ENCODE results near the gene MAP3K13.

MAP3K13 gene

GRCh38 chr3:185405243-185405642, 42.3 kb downstream of the MAP3K13 start:
- no peak overlapping the region for H3K9ac ChIP-seq
- no peak overlapping the region for H3K27ac ChIP-seq
- H3K79me2 ChIP-seq (ENCODE audit: insufficient read depth, low read depth) = no peaks in the 10 kb centered on the region
- H3K4me3 ChIP-seq (IDR thresholded peaks at IDR 0.05; ENCODE audit: insufficient read depth, low read depth, low read length) = no peak overlapping the region
- H3K4me2 ChIP-seq = no peak overlapping the region
- H3K4me1 ChIP-seq (ENCODE audit: low read depth, poor library complexity, severe bottlenecking) = peaks cover 23% of the 10 kb centered on the region
- H3K27me3 ChIP-seq (ENCODE audit: insufficient read depth, low read depth) = no peaks in the 10 kb centered on the region
- no peaks in the 10 kb centered on the region for H3K36me3 ChIP-seq (ENCODE audit: insufficient read depth)
- no peaks in the 10 kb centered on the region for H4K20me1 ChIP-seq (ENCODE audit: insufficient read depth)
- no peak for TF ChIP-seq CTCF (conservative IDR thresholded peaks at IDR 0.05; ENCODE audit: low read depth, low read length)
- H2AFZ ChIP-seq (ENCODE audit: low read depth) = no peak overlapping the region

DNA sequence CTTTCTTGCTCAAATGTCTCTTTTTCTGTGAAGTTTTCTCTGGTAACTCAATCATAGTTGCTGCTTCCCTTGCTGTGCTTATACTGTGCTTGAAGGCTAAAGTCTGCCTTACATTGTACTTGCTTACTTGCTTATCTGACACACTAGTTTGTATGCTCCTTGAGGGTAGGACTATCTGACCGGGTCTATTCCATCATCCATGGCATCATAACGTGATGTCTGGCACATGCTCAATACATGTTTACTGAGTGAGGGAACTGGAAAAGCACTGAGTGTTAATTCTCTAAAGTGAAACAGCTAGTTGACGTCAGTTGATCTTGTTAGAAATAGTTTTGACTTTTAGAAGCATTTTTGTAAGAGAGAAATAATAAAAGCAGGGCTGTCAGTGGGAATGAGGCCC, 42.7 kb downstream of the MAP3K13 start:
- H3K4me3 ChIP-seq (IDR thresholded peaks at IDR 0.05; ENCODE audit: insufficient read depth, low read depth, low read length) = no peak overlapping the region
- no peaks in the 10 kb centered on the region for H3K36me3 ChIP-seq (ENCODE audit: insufficient read depth)
- H3K27ac ChIP-seq = no peak overlapping the region
- no peak overlapping the region for H3K4me2 ChIP-seq
- H3K79me2 ChIP-seq (ENCODE audit: insufficient read depth, low read depth) = no peaks in the 10 kb centered on the region
- H3K27me3 ChIP-seq (ENCODE audit: insufficient read depth, low read depth) = no peaks in the 10 kb centered on the region
- TF ChIP-seq CTCF (conservative IDR thresholded peaks at IDR 0.05; ENCODE audit: low read depth, low read length) = no peak
- no peak overlapping the region for H3K9ac ChIP-seq
- H4K20me1 ChIP-seq (ENCODE audit: insufficient read depth) = no peaks in the 10 kb centered on the region
- no peak overlapping the region for H2AFZ ChIP-seq (ENCODE audit: low read depth)
- peaks cover 27% of the 10 kb centered on the region for H3K4me1 ChIP-seq (ENCODE audit: low read depth, poor library complexity, severe bottlenecking)

GRCh38 chr3:185406121-185406620, 43.2 kb downstream of the MAP3K13 start:
- Histone ChIP-seq H3K4me3 (IDR thresholded peaks at IDR 0.05; ENCODE audit: insufficient read depth, low read depth, low read length) (no peak overlapping the region), H3K4me2 (no peak overlapping the region), H2AFZ (ENCODE audit: low read depth) (no peak overlapping the region), H3K79me2 (ENCODE audit: insufficient read depth, low read depth) (no peaks in the 10 kb centered on the region), H3K9ac (no peak overlapping the region), H3K36me3 (ENCODE audit: insufficient read depth) (no peaks in the 10 kb centered on the region), H3K4me1 (ENCODE audit: low read depth, poor library complexity, severe bottlenecking) (peaks cover 27% of the 10 kb centered on the region), H3K27ac (no peak overlapping the region), H4K20me1 (ENCODE audit: insufficient read depth) (no peaks in the 10 kb centered on the region), H3K27me3 (ENCODE audit: insufficient read depth, low read depth) (no peaks in the 10 kb centered on the region)
- no peak for TF ChIP-seq CTCF (conservative IDR thresholded peaks at IDR 0.05; ENCODE audit: low read depth, low read length)

DNA sequence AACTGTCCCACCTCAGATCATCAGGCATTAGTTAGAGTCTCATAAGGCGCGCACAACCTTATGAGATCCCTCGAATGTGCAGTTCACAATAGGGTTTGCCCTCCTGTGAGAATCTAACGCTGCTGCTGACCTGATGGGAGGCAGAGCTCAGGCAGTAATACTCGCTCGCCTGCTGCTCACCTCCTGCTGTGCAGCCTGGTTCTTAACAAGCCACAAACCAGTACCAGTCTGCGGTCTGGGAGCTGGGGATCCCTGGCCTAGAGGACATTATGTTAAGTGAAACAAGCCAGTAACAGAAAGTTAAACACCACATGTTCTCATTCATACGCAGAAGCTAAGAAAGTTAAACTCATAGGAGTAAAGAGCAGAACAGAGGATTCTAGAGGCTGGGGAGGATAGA, 47.0 kb downstream of the MAP3K13 start:
- no peaks in the 10 kb centered on the region for H3K27me3 ChIP-seq (ENCODE audit: insufficient read depth, low read depth)
- H3K4me1 ChIP-seq (ENCODE audit: low read depth, poor library complexity, severe bottlenecking) = peaks cover 23% of the 10 kb centered on the region
- no peak for TF ChIP-seq CTCF (conservative IDR thresholded peaks at IDR 0.05; ENCODE audit: low read depth, low read length)
- H3K27ac ChIP-seq = no peak overlapping the region
- H4K20me1 ChIP-seq (ENCODE audit: insufficient read depth) = no peaks in the 10 kb centered on the region
- H3K4me2 ChIP-seq = no peak overlapping the region
- no peak overlapping the region for H3K9ac ChIP-seq
- no peaks in the 10 kb centered on the region for H3K36me3 ChIP-seq (ENCODE audit: insufficient read depth)
- no peak overlapping the region for H2AFZ ChIP-seq (ENCODE audit: low read depth)
- no peak overlapping the region for H3K4me3 ChIP-seq (IDR thresholded peaks at IDR 0.05; ENCODE audit: insufficient read depth, low read depth, low read length)
- no peaks in the 10 kb centered on the region for H3K79me2 ChIP-seq (ENCODE audit: insufficient read depth, low read depth)
